ENCODE results near the gene DENND1A. TPM values are rescaled to one million over a fixed set of nuclear protein-coding genes. Genes with fewer than 3 reads are reported as not detected.

Gene DENND1A
- total RNA-seq, 1 experiment from 2014 or later: 50.1 TPM

- DNase-seq: peak; percentile 53
- Histone ChIP-seq H3K9me2 (replicated peaks; ENCODE audit: insufficient read depth, low read length) (no peaks in the 10 kb centered on the region), H3K4me3 (ENCODE audit: low read length) (peak overlapping the region; percentile 71), H3K4me1 (ENCODE audit: low read length) (peaks cover 46% of the 10 kb centered on the region), H3K27ac (ENCODE audit: low read length) (peak overlapping the region; percentile 58), H3K9me3 (ENCODE audit: low read length) (peaks cover 5% of the 10 kb centered on the region; the same call in 1 of the 2 replicates), H3K27me3 (ENCODE audit: low read length) (no peaks in the 10 kb centered on the region), H3K79me2 (ENCODE audit: low read length) (peaks cover 57% of the 10 kb centered on the region), H4K20me1 (ENCODE audit: insufficient read depth, low read depth, low read length) (no peaks in the 10 kb centered on the region), H3K36me3 (ENCODE audit: insufficient read depth, low read length) (peaks cover 4% of the 10 kb centered on the region), H3K4me2 (ENCODE audit: low read depth, low read length, poor library complexity, severe bottlenecking) (peak overlapping the region; percentile 87), H3K9ac (ENCODE audit: low read length) (peak overlapping the region; percentile 73), H2AFZ (ENCODE audit: low read length) (peak overlapping the region; percentile 1; the same call in 1 of the 2 replicates)
These were observed 1.3 kb downstream of the DENND1A start for GRCh38 chr9:123928533-123929176.

GRCh38 chr9:123927625-123928532 lies 2.0 kb downstream of the DENND1A start:
- H3K4me1 ChIP-seq (ENCODE audit: low read length): peaks cover 46% of the 10 kb centered on the region
- H3K4me3 ChIP-seq (ENCODE audit: low read length): peak overlapping the region; percentile 71
- no peaks in the 10 kb centered on the region for H3K9me2 ChIP-seq (replicated peaks; ENCODE audit: insufficient read depth, low read length)
- peak overlapping the region; percentile 58 for H3K27ac ChIP-seq (ENCODE audit: low read length)
- peaks cover 5% of the 10 kb centered on the region for H3K36me3 ChIP-seq (ENCODE audit: insufficient read depth, low read length)
- H3K9me3 ChIP-seq (ENCODE audit: low read length): peaks cover 6% of the 10 kb centered on the region; the same call in 1 of the 2 replicates
- peak; percentile 52 for DNase-seq
- H3K4me2 ChIP-seq (ENCODE audit: low read depth, low read length, poor library complexity, severe bottlenecking): peak overlapping the region; percentile 87
- H3K9ac ChIP-seq (ENCODE audit: low read length): peak overlapping the region; percentile 73
- no peaks in the 10 kb centered on the region for H3K27me3 ChIP-seq (ENCODE audit: low read length)
- no peaks in the 10 kb centered on the region for H4K20me1 ChIP-seq (ENCODE audit: insufficient read depth, low read depth, low read length)
- H2AFZ ChIP-seq (ENCODE audit: low read length): no peak overlapping the region
- peaks cover 65% of the 10 kb centered on the region for H3K79me2 ChIP-seq (ENCODE audit: low read length)

GRCh38 chr9:123926941-123927340 lies 3.0 kb downstream of the DENND1A start:
- DNase-seq: peak; percentile 15
- Histone ChIP-seq H3K4me3 (ENCODE audit: low read length) (no peak overlapping the region), H3K27ac (ENCODE audit: low read length) (no peak overlapping the region; the same call in 1 of the 2 replicates), H4K20me1 (ENCODE audit: insufficient read depth, low read depth, low read length) (no peaks in the 10 kb centered on the region), H3K36me3 (ENCODE audit: insufficient read depth, low read length) (peaks cover 5% of the 10 kb centered on the region), H3K9me2 (replicated peaks; ENCODE audit: insufficient read depth, low read length) (no peaks in the 10 kb centered on the region), H3K4me1 (ENCODE audit: low read length) (peaks cover 43% of the 10 kb centered on the region), H3K9ac (ENCODE audit: low read length) (no peak overlapping the region), H2AFZ (ENCODE audit: low read length) (no peak overlapping the region), H3K27me3 (ENCODE audit: low read length) (no peaks in the 10 kb centered on the region), H3K4me2 (ENCODE audit: low read depth, low read length, poor library complexity, severe bottlenecking) (peak overlapping the region; percentile 87), H3K79me2 (ENCODE audit: low read length) (peaks cover 74% of the 10 kb centered on the region), H3K9me3 (ENCODE audit: low read length) (peaks cover 6% of the 10 kb centered on the region; the same call in 1 of the 2 replicates)

GRCh38 chr9:123925819-123926218 lies 4.1 kb downstream of the DENND1A start:
- Histone ChIP-seq H3K36me3 (ENCODE audit: insufficient read depth, low read length) (peaks cover 5% of the 10 kb centered on the region), H3K4me3 (ENCODE audit: low read length) (no peak overlapping the region), H3K27me3 (ENCODE audit: low read length) (no peaks in the 10 kb centered on the region), H4K20me1 (ENCODE audit: insufficient read depth, low read depth, low read length) (no peaks in the 10 kb centered on the region), H2AFZ (ENCODE audit: low read length) (no peak overlapping the region), H3K9me3 (ENCODE audit: low read length) (peaks cover 6% of the 10 kb centered on the region; the same call in 1 of the 2 replicates), H3K9ac (ENCODE audit: low read length) (no peak overlapping the region), H3K27ac (ENCODE audit: low read length) (no peak overlapping the region), H3K79me2 (ENCODE audit: low read length) (peaks cover 85% of the 10 kb centered on the region), H3K4me1 (ENCODE audit: low read length) (peaks cover 32% of the 10 kb centered on the region), H3K4me2 (ENCODE audit: low read depth, low read length, poor library complexity, severe bottlenecking) (no peak overlapping the region), H3K9me2 (replicated peaks; ENCODE audit: insufficient read depth, low read length) (no peaks in the 10 kb centered on the region)
- no peak for DNase-seq

GRCh38 chr9:123925161-123925560 lies 4.8 kb downstream of the DENND1A start:
- Histone ChIP-seq H3K4me3 (ENCODE audit: low read length) (no peak overlapping the region), H2AFZ (ENCODE audit: low read length) (no peak overlapping the region), H3K27me3 (ENCODE audit: low read length) (no peaks in the 10 kb centered on the region), H3K4me1 (ENCODE audit: low read length) (peaks cover 25% of the 10 kb centered on the region), H3K36me3 (ENCODE audit: insufficient read depth, low read length) (peaks cover 5% of the 10 kb centered on the region), H4K20me1 (ENCODE audit: insufficient read depth, low read depth, low read length) (no peaks in the 10 kb centered on the region), H3K79me2 (ENCODE audit: low read length) (peaks cover 90% of the 10 kb centered on the region), H3K4me2 (ENCODE audit: low read depth, low read length, poor library complexity, severe bottlenecking) (no peak overlapping the region), H3K27ac (ENCODE audit: low read length) (no peak overlapping the region), H3K9me3 (ENCODE audit: low read length) (peaks cover 6% of the 10 kb centered on the region; the same call in 1 of the 2 replicates), H3K9me2 (replicated peaks; ENCODE audit: insufficient read depth, low read length) (no peaks in the 10 kb centered on the region), H3K9ac (ENCODE audit: low read length) (no peak overlapping the region)
- peak; percentile 16 for DNase-seq

GRCh38 chr9:123924727-123925126 lies 5.2 kb downstream of the DENND1A start:
- Histone ChIP-seq H3K27me3 (ENCODE audit: low read length) (no peaks in the 10 kb centered on the region), H3K4me1 (ENCODE audit: low read length) (peaks cover 24% of the 10 kb centered on the region), H3K27ac (ENCODE audit: low read length) (no peak overlapping the region), H3K4me3 (ENCODE audit: low read length) (no peak overlapping the region), H3K4me2 (ENCODE audit: low read depth, low read length, poor library complexity, severe bottlenecking) (no peak overlapping the region), H3K36me3 (ENCODE audit: insufficient read depth, low read length) (peaks cover 5% of the 10 kb centered on the region), H3K9ac (ENCODE audit: low read length) (no peak overlapping the region), H2AFZ (ENCODE audit: low read length) (no peak overlapping the region), H3K9me3 (ENCODE audit: low read length) (peaks cover 6% of the 10 kb centered on the region; the same call in 1 of the 2 replicates), H4K20me1 (ENCODE audit: insufficient read depth, low read depth, low read length) (no peaks in the 10 kb centered on the region), H3K79me2 (ENCODE audit: low read length) (peaks cover 94% of the 10 kb centered on the region), H3K9me2 (replicated peaks; ENCODE audit: insufficient read depth, low read length) (no peaks in the 10 kb centered on the region)
- DNase-seq: no peak

- no peak overlapping the region for H3K9ac ChIP-seq (ENCODE audit: low read length)
- no peaks in the 10 kb centered on the region for H4K20me1 ChIP-seq (ENCODE audit: insufficient read depth, low read depth, low read length)
These were observed 6.0 kb downstream of the DENND1A start for GRCh38 chr9:123923884-123924283.

GRCh38 chr9:123923377-123923776 lies 6.5 kb downstream of the DENND1A start:
- H3K27me3 ChIP-seq (ENCODE audit: low read length): no peaks in the 10 kb centered on the region
- H3K36me3 ChIP-seq (ENCODE audit: insufficient read depth, low read length): peaks cover 5% of the 10 kb centered on the region
- no peak overlapping the region for H2AFZ ChIP-seq (ENCODE audit: low read length)
- no peaks in the 10 kb centered on the region for H3K9me2 ChIP-seq (replicated peaks; ENCODE audit: insufficient read depth, low read length)
- no peak overlapping the region for H3K27ac ChIP-seq (ENCODE audit: low read length)
- H3K9ac ChIP-seq (ENCODE audit: low read length): no peak overlapping the region
- H3K4me2 ChIP-seq (ENCODE audit: low read depth, low read length, poor library complexity, severe bottlenecking): no peak overlapping the region
- DNase-seq: peak; percentile 34
- H3K9me3 ChIP-seq (ENCODE audit: low read length): peaks cover 6% of the 10 kb centered on the region; the same call in 1 of the 2 replicates
- H3K79me2 ChIP-seq (ENCODE audit: low read length): peaks cover 96% of the 10 kb centered on the region
- H4K20me1 ChIP-seq (ENCODE audit: insufficient read depth, low read depth, low read length): no peaks in the 10 kb centered on the region
- peaks cover 18% of the 10 kb centered on the region for H3K4me1 ChIP-seq (ENCODE audit: low read length)
- no peak overlapping the region for H3K4me3 ChIP-seq (ENCODE audit: low read length)

More at GRCh38 chr9:123923884-123924283, 6.0 kb downstream of the DENND1A start:
- H3K9me3 ChIP-seq (ENCODE audit: low read length): peaks cover 6% of the 10 kb centered on the region; the same call in 1 of the 2 replicates
- H3K4me3 ChIP-seq (ENCODE audit: low read length): no peak overlapping the region
- H3K4me2 ChIP-seq (ENCODE audit: low read depth, low read length, poor library complexity, severe bottlenecking): no peak overlapping the region
- peak; percentile 36 for DNase-seq
- peaks cover 5% of the 10 kb centered on the region for H3K36me3 ChIP-seq (ENCODE audit: insufficient read depth, low read length)
- no peak overlapping the region for H2AFZ ChIP-seq (ENCODE audit: low read length)
- peaks cover 23% of the 10 kb centered on the region for H3K4me1 ChIP-seq (ENCODE audit: low read length)
- H3K27ac ChIP-seq (ENCODE audit: low read length): no peak overlapping the region
- no peaks in the 10 kb centered on the region for H3K9me2 ChIP-seq (replicated peaks; ENCODE audit: insufficient read depth, low read length)
- H3K27me3 ChIP-seq (ENCODE audit: low read length): no peaks in the 10 kb centered on the region
- peaks cover 96% of the 10 kb centered on the region for H3K79me2 ChIP-seq (ENCODE audit: low read length)

Data from Karpas-422 (cell line).